Measurements from ENCODE around the gene GALNT7.

The GALNT7 gene

DNA sequence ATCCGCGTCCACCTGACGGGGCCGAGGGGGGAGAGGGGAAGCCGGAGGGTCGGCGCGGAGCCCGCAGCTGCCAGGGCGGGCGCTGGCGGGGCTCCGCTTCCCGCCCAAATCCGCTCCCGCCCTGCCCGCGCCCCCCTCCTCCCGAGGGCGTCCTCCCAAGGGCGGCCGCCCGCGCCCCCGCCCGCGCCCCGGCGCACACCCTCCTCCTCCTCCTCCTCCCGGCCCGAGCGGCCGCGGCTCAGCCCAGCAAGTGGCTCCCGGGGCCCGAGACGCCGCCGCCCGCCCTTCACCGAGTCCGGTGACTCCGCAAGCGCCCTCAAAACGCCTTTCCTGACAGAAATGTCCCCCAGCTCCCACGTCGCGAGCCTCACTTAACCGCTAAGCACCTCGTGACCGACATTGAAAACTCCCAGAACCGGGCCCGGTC, 165.1 kb downstream of the GALNT7 start:
- in situ Hi-C loops (cut with MboI; ENCODE audit: low sequenced_read_pairs), result no loop called here

DNA sequence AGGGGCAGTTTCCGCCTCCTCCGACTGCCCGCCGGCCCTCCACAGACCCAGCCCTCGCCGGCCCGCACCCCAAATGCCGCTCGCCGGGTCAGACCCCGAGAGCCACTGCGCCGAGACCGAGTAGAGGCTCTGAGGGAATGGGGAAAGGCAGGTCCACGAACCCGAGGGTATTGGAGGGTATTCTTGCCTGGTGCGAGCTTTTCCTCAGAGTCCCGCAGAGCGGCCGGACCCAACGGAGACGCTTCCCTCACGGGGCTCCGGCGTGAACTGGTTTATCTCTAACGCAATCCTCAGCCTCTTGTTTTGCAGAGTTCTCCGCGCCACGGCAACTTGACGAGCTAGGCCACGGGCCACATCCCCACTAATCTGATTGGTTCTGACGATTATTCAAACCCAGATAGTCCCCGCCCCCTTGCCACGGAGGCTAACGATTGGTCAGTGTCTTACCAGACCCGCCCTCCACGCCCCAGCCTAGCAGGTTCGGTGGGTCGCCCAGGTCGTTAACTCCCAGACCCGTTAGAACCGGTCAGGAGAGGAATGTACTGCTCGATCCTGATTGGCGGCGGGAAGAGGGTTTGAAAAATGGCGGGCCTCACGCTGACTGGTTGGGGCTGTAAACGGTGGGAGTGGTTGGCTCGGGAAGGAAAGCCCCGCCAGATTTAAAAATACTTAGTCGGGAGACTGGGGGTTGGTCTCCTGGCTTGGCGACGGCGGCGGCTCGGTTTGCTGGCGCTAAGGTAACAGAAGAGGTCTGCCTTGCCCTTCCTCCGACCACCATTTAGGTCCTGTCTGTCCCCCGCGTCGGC, 165.7 kb downstream of the GALNT7 start, which contains the start of gene HMGB2:
TSS of gene HMGB2 (minus strand) at position 274 of the 806 bp plus-strand sequence. CDS start 709 bp downstream, outside the sequence.
- in situ Hi-C loops (cut with MboI; ENCODE audit: low sequenced_read_pairs), result no loop called here

DNA sequence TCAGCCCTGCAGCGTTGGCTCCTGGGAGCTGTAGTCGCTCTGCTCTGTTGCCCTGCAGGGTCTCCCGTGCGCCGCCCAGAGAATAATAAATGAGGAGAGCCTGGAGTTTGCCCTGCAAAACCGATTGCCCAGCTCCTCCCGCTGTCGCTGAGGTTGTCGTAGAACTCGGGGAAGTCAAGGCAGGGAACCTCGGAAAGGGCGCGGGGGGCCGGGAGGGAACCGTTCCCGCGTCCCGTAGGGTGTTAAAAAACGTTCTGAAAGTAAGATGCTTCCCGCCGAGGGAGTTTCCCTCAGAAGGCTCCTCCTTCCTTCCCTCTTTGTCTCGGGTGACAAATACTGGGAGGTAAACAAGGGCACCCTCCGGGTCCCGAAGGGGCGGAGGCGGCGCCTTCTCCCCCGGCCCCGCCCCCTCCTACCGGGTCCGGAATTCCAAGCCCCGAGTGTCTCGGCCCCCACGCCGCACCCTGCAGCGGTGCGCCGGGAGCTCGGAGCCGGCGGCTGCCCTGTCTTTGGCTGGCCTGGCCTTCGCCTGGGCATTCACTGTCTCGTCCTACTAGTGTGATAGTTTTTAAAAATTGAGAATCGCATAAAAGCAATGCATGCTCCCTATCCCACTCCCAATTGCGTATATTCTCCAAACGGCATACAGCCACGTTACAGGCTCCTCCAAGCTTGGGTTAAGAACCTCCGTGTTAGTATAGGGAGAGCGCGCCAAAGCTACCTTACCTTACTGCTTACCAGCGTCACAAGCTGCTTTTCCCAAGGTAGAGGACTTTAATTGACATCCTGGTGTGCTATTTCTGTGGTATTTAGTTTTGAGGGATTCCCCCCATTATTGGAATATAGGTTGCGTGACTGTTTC, 166.5 kb downstream of the GALNT7 start:
- in situ Hi-C loops (cut with MboI; ENCODE audit: low sequenced_read_pairs), result no loop called here

DNA sequence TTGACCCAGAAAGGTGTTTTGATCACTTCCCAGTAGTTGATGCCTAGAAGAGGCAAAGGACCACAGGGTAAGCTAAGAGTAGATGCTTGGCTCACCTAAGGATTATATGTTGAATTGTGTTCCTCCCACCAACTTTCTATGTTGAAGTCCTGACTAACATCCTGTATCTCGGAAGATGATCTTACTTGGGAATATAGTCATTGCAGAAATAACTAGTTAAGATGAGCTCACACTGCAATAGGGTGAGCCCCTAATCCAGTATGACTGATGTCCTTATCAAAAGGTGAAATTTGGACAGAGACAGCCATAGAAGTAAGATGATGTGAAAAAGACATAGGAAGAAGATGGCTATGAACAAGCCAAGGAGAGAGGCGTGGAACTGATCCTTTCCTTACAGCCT, 168.9 kb downstream of the GALNT7 start:
- in situ Hi-C loops (cut with MboI; ENCODE audit: low sequenced_read_pairs), result no loop called here

DNA sequence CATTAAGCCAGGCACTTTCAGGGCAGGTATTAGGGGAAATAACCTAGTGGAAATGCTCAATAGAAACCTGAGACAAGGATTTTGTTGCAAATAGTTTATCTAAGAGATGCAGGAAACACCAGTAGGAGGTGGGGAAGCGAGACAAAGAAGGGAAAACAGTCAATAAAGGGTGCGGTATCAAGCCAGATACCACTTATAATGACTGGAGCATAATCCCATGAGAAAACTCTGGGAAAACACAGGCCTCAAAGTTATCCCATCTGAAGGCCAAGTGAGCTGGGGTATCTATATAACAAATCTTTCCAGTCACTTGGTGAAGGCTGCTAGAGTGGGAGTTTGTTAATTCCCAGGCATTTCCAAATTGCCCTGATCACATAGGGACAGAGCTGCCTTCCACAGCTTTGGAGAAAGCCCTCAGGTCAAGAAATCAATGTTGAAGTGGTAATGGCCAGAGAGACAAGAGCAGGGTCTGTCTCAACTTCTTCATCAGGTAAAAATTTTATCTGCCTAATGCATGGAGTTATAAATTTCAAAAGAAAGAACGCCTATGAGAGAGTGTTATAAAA, 175.3 kb downstream of the GALNT7 start:
- in situ Hi-C loops (cut with MboI; ENCODE audit: low sequenced_read_pairs), result no loop called here

DNA sequence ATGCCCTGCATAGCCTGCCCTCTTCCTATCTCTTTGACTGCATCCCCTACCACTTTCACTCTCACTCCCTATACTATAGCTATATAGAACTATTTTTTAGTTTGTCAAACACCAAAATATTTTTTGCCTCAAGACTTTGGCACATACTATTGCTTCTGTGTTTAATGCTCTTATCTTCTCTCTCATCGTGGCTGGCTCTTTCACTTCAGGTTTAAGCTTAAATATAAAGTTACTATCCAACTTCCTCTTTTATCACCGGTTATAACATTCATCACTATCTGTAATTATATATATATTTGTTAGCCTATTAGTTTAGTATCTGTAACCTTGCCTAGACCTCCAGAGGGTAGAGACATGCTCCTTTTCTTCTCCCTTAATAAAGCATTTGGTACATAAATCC, 177.0 kb downstream of the GALNT7 start:
- in situ Hi-C loops (cut with MboI; ENCODE audit: low sequenced_read_pairs), result no loop called here

DNA sequence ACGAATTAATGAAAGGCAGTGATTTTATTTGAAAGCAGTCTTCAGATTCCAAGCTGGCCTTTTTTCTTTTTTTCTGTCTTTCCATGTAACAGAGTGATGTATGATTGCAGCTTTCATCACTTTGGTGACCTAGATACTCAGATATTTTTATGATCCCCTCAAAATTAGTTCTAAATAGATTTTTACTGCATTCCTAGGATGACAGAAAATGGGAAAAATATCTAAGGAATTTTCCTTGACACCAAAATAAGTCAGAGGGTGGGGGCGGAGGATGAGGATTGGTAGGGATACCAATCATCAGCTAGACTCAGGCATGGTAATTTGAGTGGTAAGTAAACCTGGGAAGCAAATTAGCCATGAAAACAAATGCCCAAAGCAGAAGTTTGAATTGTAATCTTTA, 177.5 kb downstream of the GALNT7 start:
- in situ Hi-C loops (cut with MboI; ENCODE audit: low sequenced_read_pairs), result no loop called here

DNA sequence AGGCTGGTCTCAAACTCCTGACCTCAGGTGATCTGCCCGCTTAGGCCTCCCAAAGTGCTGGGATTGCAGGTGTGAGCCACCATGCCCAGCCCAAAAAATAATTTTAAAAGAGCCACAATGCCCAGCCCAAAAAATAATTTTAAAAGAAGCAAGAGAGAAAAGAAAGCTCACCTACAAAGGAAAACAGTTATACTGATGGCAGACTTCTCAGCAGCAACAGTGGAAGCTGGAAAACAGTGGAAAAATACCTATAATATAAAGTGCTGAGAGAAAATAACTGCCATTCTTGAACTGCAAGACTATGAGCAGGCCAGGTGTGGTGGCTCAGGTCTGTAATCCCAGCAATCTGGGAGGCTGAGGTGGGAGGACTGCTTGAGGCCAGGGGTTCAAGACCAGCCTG, 178.9 kb downstream of the GALNT7 start:
- in situ Hi-C loops (cut with MboI; ENCODE audit: low sequenced_read_pairs), result no loop called here

DNA sequence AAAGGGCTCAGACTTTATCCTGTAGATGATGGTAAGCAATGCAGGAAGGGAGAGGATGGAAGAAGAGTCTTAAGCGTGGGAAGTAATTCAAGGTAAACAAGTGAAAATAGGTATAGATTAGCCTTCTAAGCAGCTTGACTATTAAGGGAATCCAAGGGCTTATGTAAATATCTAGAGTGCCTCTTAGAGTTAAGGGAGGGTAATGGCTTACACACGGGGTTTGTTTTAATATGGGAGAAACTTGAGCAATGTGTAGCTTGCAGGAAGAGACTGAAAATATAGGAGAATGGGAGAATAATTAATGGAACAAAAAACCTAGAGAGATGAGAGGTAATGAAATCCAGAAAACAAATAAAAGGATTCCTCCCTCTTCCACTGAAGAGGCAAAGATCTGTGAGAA, 189.3 kb downstream of the GALNT7 start:
- in situ Hi-C loops (cut with MboI; ENCODE audit: low sequenced_read_pairs), result no loop called here

DNA sequence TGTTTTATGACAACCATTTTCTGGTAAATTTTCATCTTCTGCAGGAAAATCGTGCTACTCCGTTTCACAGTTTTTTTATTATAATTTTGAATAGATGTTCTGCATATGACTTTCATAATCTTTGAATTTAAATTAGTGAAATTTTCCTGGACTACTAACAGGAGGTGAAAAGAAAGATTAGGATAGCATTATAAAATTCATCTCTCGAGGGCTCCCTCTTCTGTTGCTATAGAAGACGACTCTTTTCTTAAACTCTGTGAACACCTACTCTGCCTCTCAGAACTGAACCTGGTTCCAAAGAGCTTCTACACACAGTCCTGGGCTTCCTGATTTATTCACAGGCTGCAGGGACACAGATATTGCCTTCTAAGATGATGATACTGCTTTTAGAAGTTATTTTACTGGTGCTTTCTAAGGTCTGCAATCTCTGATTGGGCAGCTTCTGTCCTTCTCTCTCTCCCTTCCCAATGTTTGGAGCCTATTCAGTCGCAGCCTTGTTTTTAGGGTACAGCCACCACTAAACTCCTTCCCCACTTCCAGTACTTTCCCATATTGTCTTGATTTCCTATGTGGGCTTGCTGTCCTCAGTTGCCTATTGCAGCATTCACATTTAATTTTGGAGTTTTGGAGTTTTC, 192.1 kb downstream of the GALNT7 start:
- in situ Hi-C loops (cut with MboI; ENCODE audit: low sequenced_read_pairs), result no loop called here

DNA sequence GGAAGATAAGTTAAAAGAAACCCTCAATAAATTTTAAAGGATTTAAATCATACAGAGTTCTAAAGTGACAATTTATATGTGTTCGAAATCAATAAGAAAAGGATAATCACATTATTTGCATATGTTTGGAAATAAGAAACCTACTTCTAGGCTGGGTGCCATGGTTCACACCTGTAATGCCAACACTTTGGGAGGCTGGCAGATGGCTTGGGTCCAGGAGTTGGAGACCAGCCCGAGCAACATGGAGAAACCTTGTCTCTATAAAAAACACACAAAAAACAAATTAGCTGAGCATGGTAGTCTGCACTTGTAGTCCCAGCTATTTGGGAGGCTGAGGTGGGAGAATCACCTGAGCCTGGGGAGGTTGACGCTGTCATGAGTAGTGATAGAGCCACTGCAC, 194.1 kb downstream of the GALNT7 start:
- in situ Hi-C loops (cut with MboI; ENCODE audit: low sequenced_read_pairs), result no loop called here

DNA sequence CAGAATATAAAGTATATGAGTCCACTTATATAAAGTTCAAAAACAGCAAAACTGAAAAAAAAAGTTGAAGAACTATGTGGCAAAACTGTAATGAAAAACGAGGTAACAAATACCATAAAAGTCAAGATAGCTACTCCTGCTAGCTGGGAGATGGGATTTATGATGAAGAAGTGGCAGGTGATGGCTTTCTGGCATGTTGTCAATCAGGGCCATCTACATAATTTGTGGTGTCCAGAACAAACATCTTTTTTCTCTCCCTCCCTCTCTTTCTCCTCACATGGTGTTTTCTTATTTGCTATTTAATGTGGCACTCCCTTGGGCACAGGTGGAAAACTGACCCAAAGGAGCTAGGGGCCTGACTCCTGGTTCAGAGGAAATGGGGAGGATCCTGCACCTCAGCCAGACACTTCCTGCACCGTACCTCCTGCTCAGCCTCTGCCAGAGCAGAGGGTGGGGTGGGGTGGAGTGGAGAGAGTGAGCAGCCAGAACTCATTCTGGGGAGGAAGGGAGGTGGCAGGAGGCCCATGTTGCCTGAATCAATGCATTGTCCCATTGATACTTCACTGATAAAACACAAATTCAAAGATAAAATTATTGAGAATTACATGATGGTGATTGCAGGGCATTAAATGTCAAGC, 196.9 kb downstream of the GALNT7 start:
- in situ Hi-C loops (cut with MboI; ENCODE audit: low sequenced_read_pairs), result no loop called here

DNA sequence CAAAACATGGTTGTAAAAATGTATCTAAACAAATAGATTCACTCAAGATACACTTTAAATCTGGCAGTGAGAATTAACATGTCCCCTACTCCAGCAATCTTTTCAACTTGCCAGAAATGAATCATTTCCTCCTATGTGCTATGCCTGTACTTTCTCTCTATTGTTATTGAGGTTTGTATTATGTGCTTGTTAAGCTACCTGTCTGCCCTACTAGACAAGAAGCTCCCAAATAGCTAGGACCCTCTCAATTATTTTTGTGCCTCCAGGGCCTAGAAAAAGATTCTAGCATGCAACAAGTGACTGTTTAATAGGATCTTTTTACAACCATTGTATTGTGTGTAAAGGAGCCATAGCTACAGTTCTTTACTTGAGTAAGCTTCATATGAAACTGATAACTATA, 198.7 kb downstream of the GALNT7 start:
- in situ Hi-C loops (cut with MboI; ENCODE audit: low sequenced_read_pairs), result no loop called here

DNA sequence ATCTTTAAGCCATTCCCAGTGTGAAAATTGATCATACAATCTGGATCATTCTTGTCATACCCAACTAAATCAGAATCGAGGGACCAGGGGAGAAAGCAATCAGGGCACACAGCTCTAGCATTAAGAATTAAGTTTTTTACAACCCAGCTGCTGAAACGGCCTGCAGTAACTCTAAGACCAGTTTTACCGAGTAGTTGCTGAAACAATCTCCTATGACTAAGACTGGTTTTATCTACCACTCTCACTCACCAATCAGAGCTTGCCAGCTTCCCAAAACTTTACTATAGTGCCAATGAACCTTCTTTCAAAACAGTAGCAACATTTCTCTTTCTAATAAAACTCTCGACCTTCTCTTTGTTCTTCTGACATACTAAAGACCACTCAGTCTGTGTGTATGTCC, 199.3 kb downstream of the GALNT7 start:
- in situ Hi-C loops (cut with MboI; ENCODE audit: low sequenced_read_pairs), result no loop called here

DNA sequence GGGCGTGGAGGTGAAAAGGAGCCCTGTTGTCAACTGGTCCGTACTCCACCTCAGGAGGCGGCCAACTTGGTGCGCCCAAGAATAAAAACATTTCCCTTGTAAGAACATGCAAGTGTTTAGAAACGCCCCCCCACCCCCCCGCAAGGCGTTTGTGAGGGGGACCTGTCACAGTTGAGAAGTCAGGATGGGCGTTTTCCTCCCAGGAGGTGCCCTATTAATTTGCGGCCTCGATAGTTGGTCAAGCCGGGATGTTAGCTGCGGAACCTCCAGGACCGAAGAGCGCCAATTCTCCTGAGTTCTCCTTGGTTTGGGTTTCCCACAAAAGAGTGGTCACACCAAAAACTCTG, 201.5 kb downstream of the GALNT7 start:
- in situ Hi-C loops (cut with MboI; ENCODE audit: low sequenced_read_pairs), result no loop called here

DNA sequence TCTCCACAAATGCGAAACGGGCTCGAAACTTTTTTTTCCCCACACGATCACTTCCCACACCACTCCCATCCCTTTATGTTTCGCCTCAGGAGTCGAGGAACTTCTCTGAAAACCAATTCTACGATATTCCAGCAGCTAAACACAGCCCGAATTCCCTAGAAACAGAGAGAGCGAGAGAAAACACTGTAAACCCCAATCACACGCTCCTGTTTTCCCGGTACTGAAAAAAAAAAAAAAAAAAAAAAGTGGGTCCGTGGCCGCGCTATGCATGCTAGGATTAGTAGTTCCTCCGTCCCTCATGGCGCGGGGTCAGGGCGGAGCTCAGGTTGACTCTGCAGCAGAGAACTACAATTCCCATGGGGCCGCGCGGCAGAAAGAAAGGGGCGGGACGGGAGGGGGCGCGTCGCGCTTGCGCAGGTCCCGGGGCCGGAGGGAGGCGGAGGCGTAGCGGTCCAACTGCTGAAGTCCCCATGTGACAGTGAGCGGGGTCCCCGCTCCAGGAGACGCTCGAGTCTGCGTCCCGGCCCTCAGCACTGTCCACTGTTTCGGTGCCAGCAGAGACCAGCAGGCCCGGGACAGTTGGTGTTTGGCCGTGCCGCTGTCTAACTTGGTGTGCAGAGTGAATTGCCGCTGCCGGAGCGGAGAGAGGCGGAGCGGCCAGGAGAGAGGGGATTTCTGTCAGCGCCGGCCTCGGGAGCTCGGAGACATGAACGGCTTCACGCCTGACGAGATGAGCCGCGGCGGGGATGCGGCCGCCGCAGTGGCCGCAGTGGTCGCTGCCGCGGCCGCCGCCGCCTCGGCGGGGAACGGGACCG, 202.1 kb downstream of the GALNT7 start, which contains the start of gene SAP30:
TSS of gene SAP30 (plus strand) at position 478 of the 815 bp plus-strand sequence. CDS start at position 707, 229 bp downstream.
- in situ Hi-C loops (cut with MboI; ENCODE audit: low sequenced_read_pairs), result no loop called here

DNA sequence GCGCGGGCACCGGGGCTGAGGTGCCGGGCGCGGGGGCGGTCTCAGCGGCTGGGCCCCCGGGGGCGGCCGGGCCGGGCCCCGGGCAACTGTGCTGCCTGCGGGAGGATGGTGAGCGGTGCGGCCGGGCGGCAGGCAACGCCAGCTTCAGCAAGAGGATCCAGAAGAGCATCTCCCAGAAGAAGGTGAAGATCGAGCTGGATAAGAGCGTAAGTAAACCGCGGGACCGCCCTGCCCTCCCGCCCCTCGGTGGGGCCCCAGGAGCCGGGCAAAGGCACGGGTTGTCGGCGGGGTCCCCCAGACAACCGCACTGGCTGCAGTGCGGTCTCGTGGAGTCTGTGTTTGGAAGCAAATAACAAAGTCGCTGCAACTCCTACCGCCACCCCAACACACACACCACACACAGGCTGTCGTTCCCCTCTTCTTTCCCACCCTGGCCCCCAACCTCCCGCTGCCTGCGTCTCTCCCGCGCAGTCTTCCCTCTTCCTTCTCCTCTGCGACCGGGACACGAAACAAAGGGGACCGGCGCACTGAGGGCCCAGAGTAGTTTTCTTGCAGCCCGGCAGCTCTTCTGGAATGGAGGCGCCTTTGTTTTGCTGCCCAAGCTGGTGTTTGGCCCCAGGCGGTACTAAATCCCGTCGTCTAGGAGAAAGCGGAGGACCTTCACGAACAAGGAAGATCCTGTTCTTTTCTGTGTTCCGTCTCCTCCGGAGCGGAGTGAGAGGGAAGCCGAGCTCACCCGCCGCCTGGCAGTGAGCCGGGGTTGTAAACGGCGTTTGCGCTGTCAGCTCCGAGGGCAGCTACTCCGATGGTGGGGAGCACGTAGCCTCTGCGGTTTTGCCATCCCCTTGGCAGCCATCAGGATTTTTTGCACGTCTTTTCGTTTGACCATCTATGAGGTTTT, 202.9 kb downstream of the GALNT7 start:
- in situ Hi-C loops (cut with MboI; ENCODE audit: low sequenced_read_pairs), result no loop called here
